ENCODE measurements around the gene SORCS2.

- no peak for TF ChIP-seq POLR2A (IDR thresholded peaks at IDR 0.05)
- TF ChIP-seq, protein P1, sequence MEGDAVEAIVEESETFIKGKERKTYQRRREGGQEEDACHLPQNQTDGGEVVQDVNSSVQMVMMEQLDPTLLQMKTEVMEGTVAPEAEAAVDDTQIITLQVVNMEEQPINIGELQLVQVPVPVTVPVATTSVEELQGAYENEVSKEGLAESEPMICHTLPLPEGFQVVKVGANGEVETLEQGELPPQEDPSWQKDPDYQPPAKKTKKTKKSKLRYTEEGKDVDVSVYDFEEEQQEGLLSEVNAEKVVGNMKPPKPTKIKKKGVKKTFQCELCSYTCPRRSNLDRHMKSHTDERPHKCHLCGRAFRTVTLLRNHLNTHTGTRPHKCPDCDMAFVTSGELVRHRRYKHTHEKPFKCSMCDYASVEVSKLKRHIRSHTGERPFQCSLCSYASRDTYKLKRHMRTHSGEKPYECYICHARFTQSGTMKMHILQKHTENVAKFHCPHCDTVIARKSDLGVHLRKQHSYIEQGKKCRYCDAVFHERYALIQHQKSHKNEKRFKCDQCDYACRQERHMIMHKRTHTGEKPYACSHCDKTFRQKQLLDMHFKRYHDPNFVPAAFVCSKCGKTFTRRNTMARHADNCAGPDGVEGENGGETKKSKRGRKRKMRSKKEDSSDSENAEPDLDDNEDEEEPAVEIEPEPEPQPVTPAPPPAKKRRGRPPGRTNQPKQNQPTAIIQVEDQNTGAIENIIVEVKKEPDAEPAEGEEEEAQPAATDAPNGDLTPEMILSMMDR (IDR thresholded peaks at IDR 0.05): no peak
Measured at GRCh38 chr4:7646384-7647061, 454.2 kb downstream of the SORCS2 start.

Data from esophagus squamous epithelium (tissue), 4 donors.